HG02885 (cell line): ENCODE results near the gene INPP1.
A peak's percentile ranks its signal among the peaks of the same experiment; 100 is the strongest.
"Not testable (repeated sequence)": the region's sequence is repeated elsewhere in the genome, so short reads cannot be mapped to it uniquely, and the experiment has no call there.

Source experiments
- ATAC-seq: cut with Tn5 transposase; IDR thresholded peaks from one replicate; pipeline ENCODE4 v1.9.1; 2021; ENCODE audit warnings: mild to moderate bottlenecking; ENCODE audit not compliant: unreplicated experiment, poor library complexity

The INPP1 gene

DNA sequence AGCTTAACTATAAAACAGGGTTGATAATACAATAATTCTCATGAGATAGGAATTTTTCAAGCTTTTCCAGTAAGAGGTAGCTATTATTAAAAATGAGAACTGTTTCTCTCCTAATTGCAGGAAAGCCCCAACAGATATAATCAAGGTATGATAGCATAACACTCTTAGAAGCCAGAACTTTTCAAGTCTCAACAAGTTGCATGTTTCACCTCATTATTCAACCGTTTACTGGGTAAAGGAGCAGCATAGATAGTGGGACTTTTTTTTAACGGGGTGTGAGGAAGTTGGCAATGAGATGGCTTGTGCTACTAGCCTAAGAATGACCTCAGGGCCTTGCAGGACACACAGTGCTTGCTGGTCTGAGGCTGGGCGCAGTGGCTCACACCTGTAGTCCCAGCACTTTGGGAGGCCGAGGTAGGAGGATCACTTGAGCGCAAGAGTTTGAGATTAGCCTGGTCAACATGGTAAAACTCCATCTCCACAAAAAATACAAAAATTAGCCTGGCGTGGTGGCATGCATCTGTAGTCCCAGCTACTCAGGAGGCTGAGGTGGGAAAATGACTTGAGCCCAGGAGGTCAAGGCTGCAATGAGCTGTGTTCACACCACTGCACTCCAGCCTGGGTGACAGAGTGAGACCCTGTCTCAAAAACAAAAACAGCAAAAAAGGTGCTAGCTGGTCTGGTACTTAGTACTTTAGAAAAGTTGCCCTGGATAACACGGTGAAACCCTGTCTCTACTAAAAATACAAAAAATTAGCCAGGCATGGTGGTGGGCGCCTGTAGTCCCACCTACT, 15.5 kb downstream of the INPP1 start:
- ATAC-seq = not testable (repeated sequence)

DNA sequence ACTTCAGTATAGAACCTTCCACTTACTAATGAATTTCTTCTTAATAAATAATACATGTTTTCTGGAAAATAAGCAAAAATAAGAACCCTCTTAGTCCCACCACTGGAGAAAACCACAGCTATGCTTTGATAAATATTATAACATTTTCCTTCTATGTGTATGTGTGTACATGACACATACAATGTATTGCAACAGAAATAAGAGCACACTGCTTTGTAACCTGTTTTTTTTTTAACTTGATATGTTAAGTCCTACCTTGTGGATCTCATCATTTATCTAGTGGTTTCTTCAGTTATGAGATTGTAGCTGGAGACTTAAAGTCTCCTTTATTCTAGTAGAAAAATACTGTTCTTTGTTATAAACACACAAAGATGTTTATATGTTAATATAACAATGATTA, 17.2 kb downstream of the INPP1 start:
- ATAC-seq = no peak

DNA sequence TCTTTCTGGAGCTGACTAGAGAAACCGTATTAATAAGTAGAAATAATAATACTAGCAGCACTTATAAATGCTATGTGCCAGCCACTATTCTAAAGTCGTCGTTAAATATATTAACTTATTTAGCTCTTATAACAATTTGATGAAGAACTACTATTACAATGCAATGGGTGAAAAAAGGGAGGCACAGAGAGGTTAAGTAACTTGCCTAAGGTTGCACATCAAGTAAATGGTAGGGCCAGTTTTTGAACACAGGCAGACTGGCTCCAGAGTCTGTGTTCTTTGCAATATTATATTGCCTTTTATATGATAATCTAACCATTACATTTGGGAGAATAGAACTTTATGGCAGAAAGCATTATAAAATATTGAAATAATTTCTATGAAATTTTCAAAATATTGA, 17.6 kb downstream of the INPP1 start:
- no peak for ATAC-seq

DNA sequence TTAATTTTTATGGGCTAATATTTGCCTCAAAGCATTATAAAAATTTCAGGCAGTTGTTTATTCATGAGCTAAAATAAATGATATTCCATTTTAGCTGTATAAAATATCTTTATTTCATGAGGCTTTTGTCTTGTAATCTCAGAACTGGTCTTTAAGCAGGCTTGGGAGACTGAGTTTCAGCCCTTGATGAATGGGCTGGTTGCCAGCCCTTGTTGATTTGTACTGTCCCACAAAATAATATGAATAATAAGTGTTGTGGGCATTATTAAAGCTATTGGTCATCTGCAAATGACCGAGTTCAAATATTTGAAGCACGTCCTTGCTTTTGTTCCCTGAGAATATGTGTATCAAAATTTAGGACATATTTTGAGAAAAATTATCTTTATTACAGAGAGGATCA, 18.2 kb downstream of the INPP1 start:
- no peak for ATAC-seq

DNA sequence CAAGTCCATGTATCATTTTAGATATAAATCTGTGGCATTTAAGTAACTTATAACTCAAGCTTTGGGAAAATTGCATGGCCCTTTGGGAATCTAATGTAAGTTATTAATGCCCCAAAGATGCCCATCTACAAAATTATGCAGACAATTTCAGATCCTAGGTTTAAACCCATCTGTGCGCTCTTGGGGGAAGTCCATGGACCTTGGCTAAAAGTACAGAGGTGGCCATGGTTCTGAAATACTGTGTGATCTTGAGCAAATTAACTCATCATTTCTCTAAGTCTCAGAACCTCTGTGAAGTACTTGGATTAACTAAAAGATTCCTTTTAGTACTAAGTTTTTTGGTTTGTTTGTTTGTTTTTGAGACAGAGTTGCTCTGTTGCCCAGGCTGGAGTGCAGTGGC, 19.5 kb downstream of the INPP1 start:
- no peak for ATAC-seq

DNA sequence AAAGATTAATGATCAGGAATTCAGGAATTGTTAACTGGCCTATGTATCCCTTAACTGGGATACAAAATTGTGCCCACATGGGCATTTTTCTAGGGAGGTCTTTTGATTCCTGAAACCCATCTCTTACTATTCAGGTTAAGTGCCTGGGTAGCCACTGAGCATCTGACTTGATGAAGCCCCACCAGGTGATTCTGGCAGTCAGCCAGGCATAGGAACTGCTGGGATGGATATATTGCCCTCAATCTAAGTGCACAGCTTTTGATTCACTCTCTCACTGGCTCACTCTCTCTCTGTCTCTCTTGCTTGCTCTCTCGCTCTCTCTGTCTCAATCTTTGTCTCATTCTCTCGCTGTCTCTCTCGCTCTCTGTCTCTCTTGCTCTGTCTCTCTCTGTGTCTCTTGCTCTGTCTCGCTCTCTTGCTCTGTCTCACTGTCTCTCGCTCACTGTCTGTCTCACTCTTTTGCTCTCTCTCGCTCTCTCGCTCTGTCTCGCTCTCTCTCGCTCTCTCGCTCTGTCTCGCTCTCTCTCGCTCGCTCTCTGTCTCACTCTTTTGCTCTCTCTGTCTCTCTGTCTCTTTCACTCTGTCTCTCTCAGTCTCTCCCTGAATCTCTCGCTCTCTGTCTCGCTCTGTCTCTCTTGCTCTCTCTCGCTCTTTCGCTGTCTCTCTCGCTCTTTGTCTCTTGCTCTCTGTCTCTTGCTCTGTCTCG, 22.3 kb downstream of the INPP1 start:
- no peak for ATAC-seq

DNA sequence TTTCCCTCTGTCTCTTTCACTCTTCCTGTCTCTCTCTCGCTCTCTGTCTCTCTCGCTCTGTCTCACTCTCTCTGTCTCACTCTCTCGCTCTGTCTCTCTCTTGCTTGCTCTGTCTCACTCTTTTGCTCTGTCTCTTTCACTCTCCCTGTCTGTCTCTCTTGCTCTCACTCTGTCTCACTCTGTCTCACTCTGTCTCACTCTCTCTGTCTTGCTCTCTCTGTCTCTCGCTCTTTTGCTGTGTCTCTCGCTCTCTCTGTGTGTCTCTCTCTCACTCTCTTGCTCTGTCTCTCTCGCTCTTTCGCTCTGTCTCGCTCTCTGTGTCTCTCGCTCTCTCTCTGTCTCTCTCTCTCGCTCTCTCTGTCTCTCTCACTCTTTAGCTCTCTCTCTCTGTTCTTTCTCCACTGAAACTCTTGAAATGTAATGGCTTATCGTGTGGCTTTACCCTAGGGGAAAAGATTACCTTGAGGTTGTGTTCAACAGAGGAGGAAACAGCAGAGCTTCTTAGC, 22.9 kb downstream of the INPP1 start:
- no peak for ATAC-seq

DNA sequence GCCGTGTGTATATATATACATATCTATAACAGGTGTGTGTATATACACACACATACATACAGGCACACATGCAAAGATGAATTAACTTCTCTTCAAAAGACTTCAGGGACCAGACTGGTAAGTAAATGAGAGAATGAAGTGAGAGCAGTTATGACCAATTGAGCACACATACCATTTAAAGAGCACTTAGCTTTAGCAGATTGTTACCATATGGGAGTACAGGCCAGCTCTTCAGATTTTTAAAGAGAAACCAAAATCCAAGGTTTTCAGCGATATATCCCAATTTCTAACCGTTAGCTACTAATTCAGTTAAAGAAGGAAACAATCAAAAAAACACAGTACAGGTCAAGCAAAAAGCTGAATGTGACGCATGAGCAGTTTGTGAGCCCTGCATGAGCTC, 23.7 kb downstream of the INPP1 start:
- no peak for ATAC-seq

DNA sequence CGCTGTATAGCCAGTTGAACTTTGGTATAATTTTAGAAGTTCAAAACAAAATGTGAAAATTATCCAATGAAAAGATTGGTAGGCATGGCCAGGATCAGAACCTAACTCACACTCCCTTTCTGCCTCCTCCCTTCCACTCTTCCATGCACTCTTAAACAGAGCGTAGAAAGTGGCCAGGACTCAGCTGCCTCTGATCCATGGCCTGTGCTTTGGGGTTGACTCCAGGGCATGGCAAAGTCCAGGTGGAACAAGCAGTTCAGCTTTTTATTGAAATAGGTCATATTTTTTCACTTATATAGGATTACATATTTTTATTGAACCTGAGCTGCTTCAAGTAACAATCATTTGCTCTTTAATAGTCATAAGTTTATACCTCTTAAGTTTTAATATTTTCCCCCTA, 26.2 kb downstream of the INPP1 start:
- no peak for ATAC-seq

DNA sequence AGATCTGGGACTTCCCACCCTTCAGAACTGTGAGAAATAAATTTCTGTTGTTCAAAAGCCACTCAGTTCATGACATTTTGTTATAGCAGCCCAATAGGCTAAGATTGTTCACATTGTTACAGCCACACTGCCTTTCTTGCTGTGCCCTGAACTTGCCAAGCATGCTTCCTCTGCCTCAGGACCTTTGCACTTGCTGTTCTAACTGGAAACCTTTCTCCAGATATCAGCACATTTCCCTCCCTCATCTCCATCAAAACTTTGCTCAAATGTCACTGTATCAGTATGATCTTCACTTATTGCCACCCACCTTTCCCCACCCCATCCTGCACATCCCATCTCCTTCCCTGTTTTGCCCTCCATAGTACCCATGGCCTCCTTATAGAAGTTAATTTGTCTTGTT, 32.7 kb downstream of the INPP1 start:
- no peak for ATAC-seq

DNA sequence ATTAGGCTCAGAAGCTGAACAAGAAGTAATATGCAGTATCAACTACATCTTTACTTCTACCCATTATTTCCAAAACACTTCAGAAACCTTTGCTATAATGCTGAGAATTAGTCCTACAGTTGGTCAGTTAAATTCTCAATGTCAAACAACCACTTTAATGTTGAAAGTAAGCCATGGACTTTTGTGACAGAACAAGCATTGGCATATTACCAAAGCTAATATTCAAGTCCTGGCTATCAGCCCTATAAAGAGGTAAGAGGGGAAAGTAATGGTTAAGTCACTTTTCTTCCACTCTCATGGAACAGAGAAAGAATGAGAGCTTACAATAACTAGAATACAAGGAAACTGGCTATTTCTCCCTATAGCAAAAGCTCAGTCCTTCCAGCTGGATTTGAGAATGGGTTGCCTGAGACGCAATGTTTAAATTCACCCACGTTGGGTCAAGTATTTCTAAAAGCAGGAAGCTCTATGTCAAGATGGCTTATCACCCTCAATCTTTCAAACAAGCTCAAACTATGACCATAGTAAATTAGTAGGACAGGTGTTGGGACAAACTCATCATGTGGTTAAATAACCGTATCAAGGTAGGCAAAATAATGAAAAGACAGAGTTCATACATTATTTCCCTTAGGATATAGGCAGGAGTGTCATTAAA, 33.3 kb downstream of the INPP1 start:
- no peak for ATAC-seq

DNA sequence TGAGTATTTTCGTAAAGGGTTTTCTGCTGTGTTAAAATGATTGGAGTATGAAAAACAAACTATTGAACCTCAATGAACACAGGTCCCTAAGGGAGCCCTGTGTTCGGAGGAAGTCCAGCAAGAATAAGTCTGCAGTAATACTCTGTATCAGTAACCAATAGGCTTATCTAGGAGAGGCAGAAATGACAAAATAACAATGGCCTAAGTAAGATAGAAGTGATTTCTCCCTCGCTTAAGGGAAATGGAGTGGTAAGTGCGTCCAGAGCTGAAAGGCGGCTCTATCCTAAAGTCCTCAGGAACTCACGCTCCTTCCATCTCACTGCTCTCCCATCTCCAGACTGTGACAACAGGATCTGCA, 35.5 kb downstream of the INPP1 start:
- ATAC-seq = no peak

DNA sequence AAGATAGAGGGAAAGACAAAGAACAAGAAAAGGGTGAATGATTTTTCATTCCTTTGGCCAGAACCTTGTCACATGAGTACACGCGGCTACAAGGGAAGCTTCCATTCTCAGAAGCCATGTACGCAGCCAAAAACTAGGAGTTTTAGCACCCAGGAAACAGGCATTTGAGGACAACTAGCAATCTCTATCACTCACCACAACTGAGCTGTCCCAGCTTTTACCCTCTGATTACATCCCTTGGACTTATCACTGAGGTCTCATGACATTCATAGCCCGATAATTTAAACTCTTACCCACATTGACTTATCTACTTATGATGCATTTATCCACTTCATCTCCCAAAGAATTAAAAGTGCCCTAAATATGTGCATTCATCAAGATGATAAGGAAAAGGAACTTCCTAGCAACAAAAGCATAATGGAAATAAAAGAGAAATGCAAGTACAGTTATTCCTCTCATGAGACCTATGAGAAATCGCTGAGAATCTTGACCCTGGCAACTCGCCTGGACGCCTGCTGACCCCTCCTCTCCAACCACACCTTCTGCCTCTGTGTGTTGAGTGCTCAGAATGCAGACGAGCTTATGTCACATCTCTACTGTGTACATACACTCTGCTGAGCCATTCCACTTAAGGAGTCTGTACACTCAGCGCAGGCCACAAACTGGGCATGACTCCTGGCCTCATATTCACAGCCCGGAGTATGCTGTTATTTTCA, 36.0 kb downstream of the INPP1 start:
- ATAC-seq = no peak

DNA sequence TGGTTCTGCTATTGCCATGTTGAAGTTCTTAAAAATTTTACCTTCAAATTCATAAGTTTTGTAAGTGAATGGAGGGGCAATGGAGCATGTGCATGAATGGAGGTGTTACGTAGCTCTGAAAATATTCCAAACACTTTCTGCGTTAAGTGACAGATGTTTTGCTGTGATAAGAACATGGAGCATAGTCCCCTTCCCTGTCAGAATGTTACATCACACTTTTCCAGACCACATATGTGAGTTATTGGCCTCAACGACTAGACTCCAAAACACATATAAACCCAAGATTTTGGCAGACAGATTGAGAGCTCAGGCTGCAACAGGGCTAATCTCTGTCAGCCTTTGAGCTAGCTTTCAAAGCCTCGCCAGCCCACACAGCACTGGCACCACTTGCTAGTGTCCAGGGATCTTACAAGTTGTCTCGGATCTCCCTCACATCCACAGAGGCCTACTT, 37.6 kb downstream of the INPP1 start:
- ATAC-seq = no peak

DNA sequence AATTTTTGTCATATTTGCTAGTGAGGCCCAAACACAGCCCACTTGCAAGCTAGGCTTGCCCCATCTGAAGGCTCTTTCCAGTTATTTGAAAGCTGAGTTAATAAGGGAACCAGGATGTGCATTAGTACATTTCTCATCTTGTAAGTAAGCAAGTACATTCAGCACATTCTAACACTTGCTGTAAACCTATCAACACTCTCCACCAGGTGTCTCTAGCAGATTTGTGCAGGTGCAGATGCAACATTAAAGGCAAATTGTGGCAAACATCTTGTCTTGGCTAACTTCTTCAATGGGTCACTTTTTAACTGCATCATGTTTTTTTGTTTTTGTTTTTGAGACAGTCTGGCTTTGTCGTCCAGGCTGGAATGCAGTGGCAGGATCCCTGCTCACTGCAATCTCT, 39.5 kb downstream of the INPP1 start:
- ATAC-seq = peak; percentile 86

DNA sequence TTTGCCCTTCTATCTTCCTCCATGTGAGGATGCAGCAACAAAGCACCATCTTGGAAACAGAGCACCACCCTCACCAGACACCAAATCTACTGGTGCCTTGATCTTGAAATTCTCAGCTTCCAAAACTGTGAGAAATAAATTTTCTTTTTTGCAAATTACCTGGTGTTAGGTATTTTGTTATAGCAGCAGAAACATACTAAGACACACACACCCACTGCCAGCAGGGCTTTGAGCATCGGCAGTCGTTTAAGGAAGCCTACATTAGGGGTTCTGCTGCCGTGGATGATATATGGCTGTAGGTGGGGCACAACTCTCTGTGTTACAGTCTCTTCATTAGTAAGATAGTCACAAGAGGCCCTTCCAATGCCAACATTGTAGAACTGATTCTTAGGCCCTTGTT, 44.0 kb downstream of the INPP1 start:
- no peak for ATAC-seq

DNA sequence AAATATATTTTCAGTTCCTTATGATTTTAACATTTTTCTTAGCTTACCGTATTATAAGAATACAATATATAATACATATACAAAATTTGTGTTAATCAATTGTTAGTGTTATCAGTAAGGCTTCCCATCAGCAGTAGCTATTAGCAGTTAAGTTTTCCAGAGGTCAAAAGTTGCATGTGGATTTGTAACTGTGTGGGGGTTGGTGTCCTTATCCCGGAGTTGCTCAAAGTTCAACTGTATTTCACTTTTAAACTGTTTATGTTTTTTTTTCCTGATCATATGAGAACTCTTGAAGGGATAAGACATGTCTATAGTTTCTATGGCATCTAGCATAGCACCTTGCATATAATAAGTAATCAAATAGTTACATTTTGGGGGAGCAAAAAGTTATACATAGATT, 52.9 kb downstream of the INPP1 start:
- ATAC-seq = no peak

DNA sequence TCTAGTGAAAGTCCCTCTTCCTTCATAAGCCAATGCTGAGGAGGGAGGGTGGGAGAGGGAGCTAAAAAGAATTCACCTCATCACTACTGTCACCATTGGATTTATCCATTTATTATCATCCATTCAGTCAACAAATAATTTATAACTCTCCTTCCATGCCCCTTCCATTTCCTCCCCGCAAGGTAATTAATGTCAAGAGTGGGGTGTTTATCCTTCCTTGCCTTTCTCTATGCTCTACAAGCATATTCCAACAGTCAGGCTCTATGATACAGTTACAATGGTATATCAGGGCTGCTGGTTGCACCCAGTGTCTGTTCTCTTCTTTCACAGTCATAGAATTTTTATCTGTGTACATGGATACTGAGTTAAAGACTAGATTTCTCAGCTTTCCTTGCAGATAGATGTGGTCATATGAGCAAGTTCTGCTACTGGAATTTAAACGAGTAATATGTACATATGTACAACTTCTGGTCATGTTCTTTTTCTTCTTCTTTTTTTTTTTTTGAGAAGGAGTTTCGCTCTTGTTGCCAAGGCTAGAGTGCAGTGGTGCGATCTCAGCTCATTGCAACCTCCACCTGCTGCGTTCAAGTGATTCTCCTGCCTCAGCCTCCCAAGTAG, 59.7 kb downstream of the INPP1 start:
- no peak for ATAC-seq

DNA sequence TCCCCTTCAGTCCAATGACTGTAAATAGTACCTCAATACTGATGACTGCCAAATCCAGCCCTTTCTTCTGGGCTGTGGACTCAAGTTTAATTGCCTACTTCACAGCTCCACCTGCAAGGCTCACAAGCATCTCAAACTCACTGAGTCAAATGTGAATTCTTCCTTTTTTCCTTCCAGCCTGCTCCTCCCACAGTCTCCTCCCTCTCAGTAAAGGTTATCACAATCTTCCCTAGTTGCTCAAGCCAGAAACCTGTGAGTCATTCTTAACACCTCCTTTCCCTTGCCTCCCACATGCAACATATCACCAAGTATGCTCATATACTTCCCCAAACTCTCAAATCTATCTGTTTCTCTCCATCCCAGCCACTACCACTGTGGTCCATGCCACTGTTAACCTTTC, 61.1 kb downstream of the INPP1 start:
- no peak for ATAC-seq

DNA sequence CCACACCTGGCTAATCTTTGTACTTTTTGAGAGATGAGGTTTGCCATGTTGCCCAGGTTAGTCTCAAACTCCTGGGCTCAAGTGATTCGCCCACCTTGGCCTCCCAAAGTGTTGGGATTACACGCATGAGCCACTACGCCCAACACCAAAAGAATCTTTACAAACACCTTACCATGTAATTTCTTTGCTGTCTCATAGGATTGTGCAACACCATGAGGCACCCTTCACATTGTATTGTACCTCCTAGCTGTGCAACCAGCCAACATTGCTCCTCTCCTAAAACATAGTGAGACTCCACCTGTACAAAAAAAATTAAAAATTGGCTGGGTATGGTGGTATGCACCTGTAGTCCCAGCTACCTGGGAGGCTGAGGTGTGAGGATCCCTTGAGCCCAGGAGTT, 61.7 kb downstream of the INPP1 start:
- ATAC-seq = no peak
